HEK293 (cell line): Measurements from ENCODE around the gene C2orf49.

Experiments
- REST ChIP-seq: fragments of 450-650 bp; formaldehyde crosslinking; IDR thresholded peaks from 2 replicates; pipeline ENCODE4 v1.5.1; 2016; ENCODE audit warnings: missing biosample characterization, missing genetic modification characterization
- ZNF169 ChIP-seq: fragments of 450-650 bp; formaldehyde crosslinking; IDR thresholded peaks from 2 replicates; pipeline ENCODE4 v1.5.1; 2016; ENCODE audit warnings: missing biosample characterization, missing genetic modification characterization
- TF ChIP-seq, protein P1 (sequence below): fragments of 450-650 bp; formaldehyde crosslinking; IDR thresholded peaks from 2 replicates; pipeline ENCODE4 v1.5.1; 2016; ENCODE audit warnings: missing biosample characterization, missing genetic modification characterization

GRCh38 chr2:105365206-105365605 lies 27.9 kb downstream of the C2orf49 start:
- TF ChIP-seq ZNF169 (tag by site-specific recombination): no peak
- TF ChIP-seq, protein P1, sequence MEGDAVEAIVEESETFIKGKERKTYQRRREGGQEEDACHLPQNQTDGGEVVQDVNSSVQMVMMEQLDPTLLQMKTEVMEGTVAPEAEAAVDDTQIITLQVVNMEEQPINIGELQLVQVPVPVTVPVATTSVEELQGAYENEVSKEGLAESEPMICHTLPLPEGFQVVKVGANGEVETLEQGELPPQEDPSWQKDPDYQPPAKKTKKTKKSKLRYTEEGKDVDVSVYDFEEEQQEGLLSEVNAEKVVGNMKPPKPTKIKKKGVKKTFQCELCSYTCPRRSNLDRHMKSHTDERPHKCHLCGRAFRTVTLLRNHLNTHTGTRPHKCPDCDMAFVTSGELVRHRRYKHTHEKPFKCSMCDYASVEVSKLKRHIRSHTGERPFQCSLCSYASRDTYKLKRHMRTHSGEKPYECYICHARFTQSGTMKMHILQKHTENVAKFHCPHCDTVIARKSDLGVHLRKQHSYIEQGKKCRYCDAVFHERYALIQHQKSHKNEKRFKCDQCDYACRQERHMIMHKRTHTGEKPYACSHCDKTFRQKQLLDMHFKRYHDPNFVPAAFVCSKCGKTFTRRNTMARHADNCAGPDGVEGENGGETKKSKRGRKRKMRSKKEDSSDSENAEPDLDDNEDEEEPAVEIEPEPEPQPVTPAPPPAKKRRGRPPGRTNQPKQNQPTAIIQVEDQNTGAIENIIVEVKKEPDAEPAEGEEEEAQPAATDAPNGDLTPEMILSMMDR (tag by site-specific recombination): no peak
- TF ChIP-seq REST (tag by site-specific recombination): no peak
